NCI-H510A treated with DMSO at 0.1 percent for 48 hours (cell line): ENCODE data around the gene CLK1.

Source experiments
- DNase-seq: peaks from one replicate; lab custom pipeline; 2025; lab: John Stamatoyannopoulos, UW

CLK1 gene

DNA sequence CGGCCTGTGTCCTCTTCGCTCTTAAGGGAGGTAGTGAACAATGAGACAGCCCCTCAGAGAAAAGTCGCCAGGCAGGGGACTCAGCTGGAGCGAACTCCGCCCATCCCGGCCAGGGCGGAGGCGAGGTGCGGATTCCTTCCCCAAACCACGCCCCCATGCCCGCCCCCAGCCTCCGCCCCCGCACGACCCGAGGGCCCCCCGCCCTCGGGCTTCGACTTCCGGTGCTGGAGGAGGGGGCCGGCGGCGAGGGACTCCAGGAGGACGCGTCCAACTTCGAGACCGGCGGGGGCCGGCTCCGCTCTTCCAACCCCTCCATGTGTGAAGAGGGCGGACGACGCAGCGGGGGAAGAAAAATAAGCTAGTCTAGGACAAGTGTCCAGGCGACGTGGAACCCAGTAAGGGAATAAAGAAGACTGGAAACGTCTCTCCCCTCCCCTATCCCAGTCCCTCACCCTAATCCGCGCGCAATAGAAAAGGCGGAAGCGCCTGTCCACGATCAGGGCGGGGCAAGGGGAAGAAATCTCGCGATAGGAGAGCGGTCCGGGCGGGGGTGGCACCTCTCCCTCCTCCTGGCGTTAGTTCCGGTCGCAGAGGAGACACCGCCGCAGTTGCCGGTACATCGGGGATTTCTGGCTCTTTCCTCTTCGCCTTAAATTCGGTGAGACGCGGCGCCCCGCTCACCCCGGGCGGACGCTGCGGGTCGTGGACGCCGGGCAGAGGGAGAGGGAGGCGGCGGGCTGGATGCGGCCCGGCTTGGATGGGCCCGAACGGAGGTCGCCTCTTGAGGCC is 52.9 kb downstream of the CLK1 start, which contains the start of gene BZW1:
Gene BZW1 (plus strand): TSS at position 578 of the 789 bp plus-strand sequence. CDS start 1,308 bp downstream, outside the sequence.
- DNase-seq, result peak; percentile 91

DNA sequence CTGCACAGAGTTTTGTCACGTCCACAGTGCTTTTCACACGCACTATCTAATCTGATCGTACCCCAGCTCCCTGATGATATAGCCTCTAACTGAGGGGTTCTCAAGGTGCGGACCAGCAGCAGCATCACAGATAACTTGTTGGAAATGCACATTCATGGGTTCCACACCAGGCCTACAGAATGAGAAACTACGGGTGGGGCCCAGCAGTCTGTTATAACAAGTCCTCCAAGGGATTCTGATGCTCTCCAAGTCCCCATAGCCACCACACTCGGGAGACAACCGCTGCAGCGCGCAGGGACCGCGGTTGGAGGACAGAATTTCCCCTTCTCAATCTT is 53.5 kb downstream of the CLK1 start:
- no peak for DNase-seq

DNA sequence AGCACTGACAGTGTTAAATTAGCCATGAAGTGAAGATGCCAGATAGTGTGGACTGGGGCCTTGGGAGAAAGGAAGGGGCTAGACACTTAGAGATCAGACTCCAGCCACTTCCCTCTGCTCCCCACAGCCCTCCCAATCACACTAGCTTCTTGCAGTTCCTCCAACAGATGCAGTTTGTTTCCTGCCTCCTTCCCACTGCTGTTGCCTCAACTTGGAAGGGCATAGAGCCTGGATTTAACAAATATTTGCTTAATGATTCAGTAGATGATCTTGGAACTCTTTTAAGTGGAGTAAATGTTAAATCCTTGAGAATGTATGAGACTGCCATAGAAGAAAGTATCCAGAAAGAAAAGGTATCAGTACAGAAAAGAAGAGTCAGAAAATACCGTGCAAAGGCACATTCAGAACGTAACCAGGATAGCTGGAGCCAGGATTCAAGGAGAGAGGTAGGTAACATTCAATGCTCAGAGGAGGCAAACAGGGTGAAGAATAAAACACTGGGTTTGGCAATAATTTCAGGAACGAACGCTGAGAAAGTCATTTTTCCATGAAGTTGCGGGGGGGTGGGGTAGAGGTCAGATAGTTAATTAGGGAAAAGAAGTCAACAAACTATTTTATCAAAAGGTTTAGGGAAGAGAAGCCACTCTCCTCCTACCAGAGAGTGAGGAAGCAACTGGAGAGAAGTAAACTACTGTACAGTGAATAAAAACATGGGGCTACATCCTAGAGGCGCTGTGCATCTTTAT is 54.0 kb downstream of the CLK1 start:
- DNase-seq, result peak; percentile 7

DNA sequence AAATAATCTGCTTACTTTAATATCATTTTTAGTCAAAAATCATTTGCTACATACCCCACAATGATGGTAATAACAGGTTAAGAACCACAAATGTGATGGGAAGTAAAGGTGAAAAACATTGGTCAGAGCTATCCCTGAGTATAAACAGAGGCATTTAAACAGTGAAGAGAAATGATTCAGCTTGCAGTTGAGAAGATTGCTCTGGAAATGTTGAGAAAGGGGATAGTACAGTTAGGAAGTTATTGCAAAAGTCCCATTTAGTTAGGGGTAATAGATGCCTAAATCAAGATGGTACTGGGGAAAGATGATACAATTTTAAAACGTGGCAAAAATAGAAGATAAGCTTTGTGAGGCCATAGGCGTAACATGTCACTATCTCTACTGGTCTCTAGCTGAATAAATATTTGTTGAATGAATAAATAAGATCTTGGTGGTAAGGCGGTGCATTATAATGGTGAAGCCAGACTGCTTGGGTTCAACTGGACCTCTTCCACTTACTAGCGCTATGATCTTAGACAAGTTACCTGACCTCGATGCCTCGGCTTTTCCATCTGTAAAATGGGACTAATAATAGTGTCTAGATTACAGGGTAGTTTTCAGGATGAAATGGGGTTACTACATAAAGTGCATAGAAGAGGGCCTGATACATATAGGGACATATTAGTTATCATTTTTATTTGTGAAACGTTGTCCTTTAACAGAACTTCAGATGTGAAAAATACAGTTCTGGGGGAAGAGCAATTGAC is 54.8 kb downstream of the CLK1 start:
- no peak for DNase-seq
